NCI-H146 treated with DMSO at 0.1 percent for 48 hours (cell line): ENCODE measurements around the gene ERCC1.
"Not testable (repeated sequence)": the region's sequence is repeated elsewhere in the genome, so short reads cannot be mapped to it uniquely, and the experiment has no call there.

ENCODE experiments used
- DNase-seq: peaks from one replicate; lab custom pipeline; 2025; ENCODE audit not compliant: unreplicated experiment; lab: John Stamatoyannopoulos, UW

The ERCC1 gene

GRCh38 chr19:45455707-45456499, 32.2 kb upstream of the ERCC1 start:
- no peak for DNase-seq

- DNase-seq: no peak
These were observed 28.2 kb upstream of the ERCC1 start for GRCh38 chr19:45451850-45452387.

GRCh38 chr19:45451131-45451849, 27.6 kb upstream of the ERCC1 start:
- DNase-seq: no peak

GRCh38 chr19:45450012-45450333, 26.3 kb upstream of the ERCC1 start:
- DNase-seq: no peak

- no peak for DNase-seq
These were observed 25.2 kb upstream of the ERCC1 start for GRCh38 chr19:45448887-45449299.

GRCh38 chr19:45448425-45448756, 24.7 kb upstream of the ERCC1 start:
- DNase-seq: no peak

- no peak for DNase-seq
These were observed 23.2 kb upstream of the ERCC1 start for GRCh38 chr19:45446944-45447343.

GRCh38 chr19:45446295-45446694, 22.6 kb upstream of the ERCC1 start:
- no peak for DNase-seq

- no peak for DNase-seq
These were observed 21.4 kb upstream of the ERCC1 start for GRCh38 chr19:45445139-45445538.

GRCh38 chr19:45444318-45445041, 20.8 kb upstream of the ERCC1 start:
- DNase-seq: peak; percentile 17

GRCh38 chr19:45443462-45444317, 20.0 kb upstream of the ERCC1 start:
- no peak for DNase-seq

GRCh38 chr19:45442778-45443461, 19.2 kb upstream of the ERCC1 start:
- DNase-seq: no peak

GRCh38 chr19:45442408-45442777, 18.7 kb upstream of the ERCC1 start:
- DNase-seq: no peak

- DNase-seq: no peak
These were observed 17.3 kb upstream of the ERCC1 start for GRCh38 chr19:45440873-45441654.

- DNase-seq: no peak
These were observed 16.5 kb upstream of the ERCC1 start for GRCh38 chr19:45440259-45440638.

GRCh38 chr19:45439569-45440258, 16.0 kb upstream of the ERCC1 start:
- peak; percentile 51 for DNase-seq

- DNase-seq: no peak
These were observed 15.5 kb upstream of the ERCC1 start for GRCh38 chr19:45439190-45439568.

- no peak for DNase-seq
These were observed 13.6 kb upstream of the ERCC1 start for GRCh38 chr19:45437328-45437727.

GRCh38 chr19:45432543-45432942, 8.8 kb upstream of the ERCC1 start:
- not testable (repeated sequence) for DNase-seq
